Measurements from ENCODE around the gene CASP8. TPM values are rescaled to one million over a fixed set of nuclear protein-coding genes. Genes with fewer than 3 reads are reported as not detected.

The CASP8 gene
- polyA plus RNA-seq, 12 donors, result 4.8 to 23.5 (median 7.9) TPM; not detected in 1

GRCh38 chr2:201327678-201328077, 67.3 kb downstream of the CASP8 start:
- DNase-seq, result no peak

- DNase-seq, result no peak
These were observed 69.1 kb downstream of the CASP8 start for GRCh38 chr2:201329409-201329808.

Other genes with a start within 250 kb of the CASP8 start
- 10 to 100 TPM in 4 of 12 donors, 1 to 10 TPM in 7, not detected in 1; 6.8 to 12.3 (median 9.3) TPM for gene HYCC2, start 188.9 kb upstream of the CASP8 start, polyA plus RNA-seq (ENCODE audit: insufficient read length in 12 of 12)
- 100 to 1,000 TPM in 5 of 12 donors, 10 to 100 TPM in 6, not detected in 1; 47.9 to 114 (median 99.3) TPM for gene NDUFB3, start 188.5 kb upstream of the CASP8 start, polyA plus RNA-seq (ENCODE audit: insufficient read length in 12 of 12)
- 10 to 100 TPM in 11 of 12 donors, not detected in 1; 30.8 to 62.4 (median 40.3) TPM for gene CFLAR, start 144.4 kb upstream of the CASP8 start, polyA plus RNA-seq (ENCODE audit: insufficient read length in 12 of 12)
- 1 to 10 TPM in 11 of 12 donors, not detected in 1; 4.7 to 9.4 (median 6.7) TPM for gene CASP10, start 77.4 kb upstream of the CASP8 start, polyA plus RNA-seq (ENCODE audit: insufficient read length in 12 of 12)
- 1 to 10 TPM in 9 of 12 donors, under 1 TPM in 1, not detected in 2; 0.80 to 3.8 (median 1.6) TPM for gene FLACC1, start 96.8 kb downstream of the CASP8 start, polyA plus RNA-seq (ENCODE audit: insufficient read length in 12 of 12)
- 10 to 100 TPM in 11 of 12 donors, not detected in 1; 18.5 to 37.3 (median 33.1) TPM for gene TRAK2, start 190.9 kb downstream of the CASP8 start, polyA plus RNA-seq (ENCODE audit: insufficient read length in 12 of 12)
- gene STRADB, start 191.2 kb downstream of the CASP8 start, polyA plus RNA-seq (ENCODE audit: insufficient read length in 12 of 12), result 10 to 100 TPM in 11 of 12 donors, not detected in 1; 37.0 to 64.8 (median 58.5) TPM